ENCODE results near the gene ZNF346.

Gene ZNF346

DNA sequence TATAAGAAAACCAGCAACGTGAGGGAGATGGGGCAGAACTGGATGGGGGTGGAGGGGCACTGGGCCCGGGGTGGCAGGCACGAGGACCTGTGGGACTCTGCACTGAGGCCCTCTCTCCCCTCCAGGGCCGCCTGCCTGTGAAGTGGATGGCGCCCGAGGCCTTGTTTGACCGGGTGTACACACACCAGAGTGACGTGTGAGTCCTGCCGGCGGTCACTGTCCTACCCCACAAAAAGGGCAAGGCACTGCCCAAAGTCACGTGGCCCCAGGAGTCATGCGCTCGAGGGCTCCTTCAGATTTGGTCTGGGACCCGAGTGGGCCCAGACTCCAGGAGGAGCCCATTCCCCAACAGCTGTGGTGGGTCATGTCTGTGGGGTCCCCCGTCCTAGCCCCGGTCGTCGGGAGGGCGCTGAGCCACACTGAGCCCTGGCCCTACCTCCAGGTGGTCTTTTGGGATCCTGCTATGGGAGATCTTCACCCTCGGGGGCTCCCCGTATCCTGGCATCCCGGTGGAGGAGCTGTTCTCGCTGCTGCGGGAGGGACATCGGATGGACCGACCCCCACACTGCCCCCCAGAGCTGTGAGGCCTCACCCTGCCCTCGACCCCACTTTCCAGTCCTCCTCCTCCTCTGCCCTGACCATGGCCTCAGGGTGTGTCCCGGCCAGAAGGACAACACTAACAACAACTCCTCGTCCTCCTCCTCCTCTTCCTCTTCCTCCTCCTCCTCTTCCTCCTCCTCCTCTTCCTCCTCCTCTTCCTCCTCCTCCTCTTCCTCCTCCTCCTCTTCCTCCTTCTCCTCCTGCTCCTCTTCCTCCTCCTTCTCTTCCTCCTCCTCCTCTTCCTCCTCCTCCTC lies 73.9 kb downstream of the ZNF346 start:
- no peak for DNase-seq

DNA sequence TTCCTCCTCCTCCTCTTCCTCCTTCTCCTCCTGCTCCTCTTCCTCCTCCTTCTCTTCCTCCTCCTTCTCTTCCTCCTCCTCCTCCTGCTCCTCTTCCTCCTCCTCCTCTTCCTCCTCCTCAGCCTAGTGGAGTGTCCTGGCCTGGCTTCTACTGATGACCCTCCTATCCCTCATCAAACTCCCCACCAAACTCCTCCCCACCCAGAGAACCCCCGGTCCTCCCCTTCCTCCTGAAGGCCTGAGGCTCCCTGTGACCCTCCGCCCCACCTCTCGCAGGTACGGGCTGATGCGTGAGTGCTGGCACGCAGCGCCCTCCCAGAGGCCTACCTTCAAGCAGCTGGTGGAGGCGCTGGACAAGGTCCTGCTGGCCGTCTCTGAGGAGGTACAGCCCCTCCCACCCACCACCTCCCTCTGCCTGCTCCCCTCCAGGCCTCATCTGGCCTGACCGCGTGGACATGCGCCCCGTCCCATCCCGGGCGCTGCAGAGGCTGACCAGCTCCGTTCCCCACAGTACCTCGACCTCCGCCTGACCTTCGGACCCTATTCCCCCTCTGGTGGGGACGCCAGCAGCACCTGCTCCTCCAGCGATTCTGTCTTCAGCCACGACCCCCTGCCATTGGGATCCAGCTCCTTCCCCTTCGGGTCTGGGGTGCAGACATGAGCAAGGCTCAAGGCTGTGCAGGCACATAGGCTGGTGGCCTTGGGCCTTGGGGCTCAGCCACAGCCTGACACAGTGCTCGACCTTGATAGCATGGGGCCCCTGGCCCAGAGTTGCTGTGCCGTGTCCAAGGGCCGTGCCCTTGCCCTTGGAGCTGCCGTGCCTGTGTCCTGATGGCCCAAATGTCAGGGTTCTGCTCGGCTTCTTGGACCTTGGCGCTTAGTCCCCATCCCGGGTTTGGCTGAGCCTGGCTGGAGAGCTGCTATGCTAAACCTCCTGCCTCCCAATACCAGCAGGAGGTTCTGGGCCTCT lies 74.8 kb downstream of the ZNF346 start:
- no peak for DNase-seq

DNA sequence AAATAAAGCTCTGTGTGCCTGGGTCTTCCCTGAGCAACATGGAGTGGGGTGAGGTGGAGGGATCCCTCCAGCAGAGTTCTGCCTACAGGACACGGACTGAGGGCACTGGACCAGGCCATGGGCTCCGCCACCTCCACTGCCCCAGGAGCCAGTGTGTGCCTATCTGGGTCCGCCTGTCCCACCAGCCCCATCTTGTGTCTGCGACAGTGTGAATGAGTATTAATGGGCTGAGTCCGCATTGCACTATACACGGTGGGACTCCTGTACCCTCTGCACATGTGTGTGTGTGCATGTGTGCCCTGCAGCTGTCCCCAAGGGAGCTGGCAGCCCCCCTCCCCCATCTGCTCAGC lies 75.6 kb downstream of the ZNF346 start:
- no peak for DNase-seq

DNA sequence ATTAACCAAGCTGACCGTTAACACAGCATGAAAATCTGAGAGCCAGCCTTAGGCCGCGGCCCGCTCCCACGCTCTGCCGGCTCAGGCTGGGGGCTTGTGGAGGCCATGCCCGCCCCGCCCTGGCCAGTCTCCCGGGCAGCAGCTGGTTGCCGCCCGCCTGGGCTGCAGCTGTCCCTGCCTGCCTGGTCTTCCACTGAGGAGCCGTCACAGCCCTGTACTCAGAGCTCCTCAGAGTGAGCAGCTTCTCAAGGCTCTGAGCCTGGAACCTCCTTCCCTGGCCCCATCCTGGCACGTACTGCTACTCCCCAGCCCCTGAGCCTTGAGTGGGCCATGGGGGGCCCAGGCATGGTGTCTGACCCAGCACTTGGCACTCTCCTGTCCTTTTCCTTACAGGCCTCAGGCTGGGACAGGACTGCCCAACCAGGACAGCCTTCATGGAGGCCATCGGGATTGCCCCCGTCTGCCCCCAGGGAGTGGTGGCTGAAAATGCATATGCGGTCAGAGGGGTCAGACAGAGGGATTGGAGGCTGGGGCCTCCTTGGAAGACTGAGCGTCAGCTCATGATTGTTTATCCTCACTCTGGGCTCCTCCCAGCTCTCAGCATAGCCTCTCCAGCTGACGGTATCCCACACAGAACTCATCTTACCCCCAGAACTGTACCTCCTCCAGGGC lies 76.1 kb downstream of the ZNF346 start:
- DNase-seq, result peak; percentile 90

DNA sequence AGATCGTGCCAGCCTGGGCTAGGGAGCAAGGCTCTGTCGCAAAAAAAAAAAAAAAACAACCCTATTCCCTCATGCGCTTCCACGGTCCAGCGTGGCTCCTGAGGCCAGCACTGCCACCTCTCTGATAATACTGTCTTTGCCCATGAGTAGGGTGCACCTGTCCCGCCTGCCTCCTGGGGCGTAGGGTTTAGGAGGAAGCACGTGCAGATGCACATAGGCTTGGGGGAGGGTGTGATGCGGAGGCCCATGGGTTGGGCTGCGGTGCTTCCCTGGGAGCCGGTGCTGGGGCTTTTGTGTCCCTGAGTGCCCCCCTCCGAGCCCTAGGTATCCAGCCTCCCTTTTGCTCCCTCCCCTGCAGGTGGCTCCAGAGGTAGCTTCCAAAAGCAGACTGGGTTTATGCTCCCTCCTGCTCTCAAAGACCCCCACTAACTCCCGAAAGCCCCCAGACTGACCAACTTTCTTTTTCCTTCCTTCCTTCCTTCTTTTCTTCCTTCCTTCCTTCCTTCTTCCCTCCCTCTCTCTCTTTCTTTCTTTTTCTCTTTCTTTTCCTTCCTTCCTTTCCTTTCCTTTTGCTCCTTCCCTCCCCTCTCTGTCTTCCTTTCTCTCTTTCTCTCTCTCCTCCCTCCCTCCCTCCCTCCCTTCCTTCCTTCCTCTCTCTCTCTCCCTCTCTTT lies 77.1 kb downstream of the ZNF346 start:
- DNase-seq, result no peak

DNA sequence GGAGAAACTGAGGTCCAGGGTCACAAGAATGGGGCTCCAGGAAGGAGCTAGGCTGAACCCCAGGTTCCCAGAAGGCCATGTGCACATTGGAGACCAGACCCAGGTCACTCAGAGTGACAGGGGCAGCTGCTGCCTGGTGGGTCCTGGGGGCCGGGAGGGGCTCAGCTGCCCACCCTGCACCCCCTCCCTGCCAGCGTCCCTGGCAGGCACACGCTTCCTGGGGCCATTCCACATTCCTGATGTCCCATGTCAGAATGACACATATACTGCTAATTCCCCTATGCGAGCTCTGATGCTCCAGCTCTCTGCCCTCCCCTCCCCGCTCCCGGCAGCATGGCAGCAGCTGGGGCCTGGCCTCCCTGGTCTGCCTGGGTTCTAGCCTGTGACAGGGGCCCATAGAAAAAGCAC lies 78.2 kb downstream of the ZNF346 start:
- DNase-seq, result peak; percentile 44

DNA sequence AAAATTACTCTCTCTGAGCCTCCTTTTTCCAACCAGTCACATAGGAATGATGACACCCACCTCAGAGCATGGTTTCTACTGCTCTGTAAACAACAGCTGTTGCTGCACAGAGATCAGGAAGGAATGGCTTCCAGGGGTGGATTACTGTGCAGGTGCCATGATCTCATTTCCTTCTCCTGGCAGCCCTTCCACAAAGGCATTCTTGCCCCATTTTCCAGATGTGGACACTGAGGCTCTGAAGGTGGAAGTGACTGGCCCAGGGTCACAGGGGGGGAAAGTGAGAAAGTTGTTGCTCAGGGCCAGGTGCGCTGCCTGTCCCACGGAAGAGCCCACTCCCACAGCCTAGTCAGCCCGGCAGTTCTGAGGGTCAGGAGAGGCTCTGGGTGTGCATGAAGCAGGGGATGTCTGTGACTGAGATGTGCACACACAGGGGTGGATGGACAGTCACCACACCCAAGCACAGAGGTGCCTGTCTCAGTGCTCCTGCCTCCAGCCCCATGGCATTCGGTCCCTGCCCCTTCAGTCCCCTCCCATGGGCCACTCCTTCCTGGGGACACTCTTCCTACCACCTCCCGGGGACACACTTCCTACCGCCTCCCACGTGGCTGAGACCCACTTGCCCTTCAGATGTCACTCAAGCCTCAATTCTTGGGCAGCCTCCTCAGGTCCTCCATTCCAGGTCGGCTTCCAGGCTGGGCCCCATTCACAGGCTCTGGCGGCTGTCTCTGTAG lies 81.2 kb downstream of the ZNF346 start:
- DNase-seq, result no peak

DNA sequence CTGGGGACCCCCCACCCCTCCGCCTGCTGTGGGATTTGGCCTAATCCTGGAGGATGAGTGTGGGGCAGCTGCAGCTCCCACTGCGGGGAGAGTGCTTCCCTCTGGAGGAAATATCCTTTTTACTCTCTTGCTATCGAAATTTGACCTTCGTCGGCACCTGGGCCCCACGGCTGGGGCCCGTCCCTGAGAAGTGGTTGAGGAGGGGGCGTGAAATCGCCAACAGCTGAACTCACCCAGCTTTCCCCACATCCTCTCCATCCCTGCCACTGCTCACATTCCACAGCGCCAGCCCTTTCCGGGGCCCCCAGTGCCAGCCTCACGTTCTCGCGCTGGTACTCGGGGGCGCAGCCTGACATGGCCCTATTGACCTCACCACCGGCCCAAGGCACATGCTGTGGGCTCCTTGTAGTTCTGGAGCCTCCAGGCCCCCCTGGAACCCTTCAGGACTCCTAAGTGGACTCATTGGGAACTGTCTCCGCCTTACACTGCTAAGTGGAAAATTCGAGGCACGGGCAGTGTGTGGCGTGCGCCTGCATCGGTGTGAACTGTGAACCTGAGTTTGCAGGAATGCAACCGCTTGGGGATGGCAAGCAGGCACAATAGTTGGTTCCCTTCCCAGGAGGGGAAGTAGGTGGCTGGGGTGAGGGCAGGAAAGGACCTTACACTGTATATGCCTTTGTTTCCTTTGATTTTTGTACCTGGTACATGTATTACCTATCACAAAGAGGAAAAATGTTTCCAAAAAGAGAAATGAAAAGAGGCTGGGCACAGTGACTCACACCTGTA lies 83.4 kb downstream of the ZNF346 start:
- DNase-seq, result no peak

DNA sequence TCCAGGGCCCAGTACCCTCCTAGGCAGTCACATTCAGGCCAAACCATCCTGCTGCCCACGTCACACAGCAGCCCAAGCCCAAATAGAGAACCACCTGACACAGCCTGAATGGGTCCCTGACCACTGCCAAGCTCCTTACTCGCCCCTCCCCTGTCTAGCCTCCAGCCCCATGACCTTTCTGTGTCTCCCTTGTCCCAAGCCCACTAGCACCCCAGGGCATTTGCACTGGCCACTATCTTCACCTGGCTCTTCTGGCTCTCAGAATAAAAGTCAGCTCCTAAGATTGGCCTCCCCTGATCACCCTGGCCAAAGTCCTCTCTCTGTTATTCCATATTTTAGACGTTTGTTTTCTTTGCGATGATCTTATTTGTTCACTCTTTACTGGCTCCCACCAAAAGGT lies 84.7 kb downstream of the ZNF346 start:
- no peak for DNase-seq

DNA sequence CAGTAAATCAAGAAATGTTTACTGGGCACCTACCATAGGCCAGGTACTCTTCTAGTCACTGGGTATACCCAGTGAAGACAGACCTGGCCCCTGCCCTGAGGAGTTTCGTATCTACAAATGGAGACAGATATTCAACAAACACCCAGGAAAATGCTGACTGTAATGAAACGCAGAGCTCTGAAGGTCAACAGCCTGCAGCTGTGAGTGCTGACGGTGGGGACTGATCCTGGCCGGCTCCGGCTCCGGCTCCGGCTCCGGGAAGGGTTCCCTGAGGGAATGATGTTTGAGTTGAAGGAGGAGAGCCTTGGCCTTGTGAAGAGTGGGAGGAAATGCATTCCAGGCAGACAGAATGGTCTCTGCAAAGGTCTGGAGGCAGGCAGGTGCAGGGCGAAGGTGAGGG lies 87.3 kb downstream of the ZNF346 start:
- DNase-seq, result no peak

DNA sequence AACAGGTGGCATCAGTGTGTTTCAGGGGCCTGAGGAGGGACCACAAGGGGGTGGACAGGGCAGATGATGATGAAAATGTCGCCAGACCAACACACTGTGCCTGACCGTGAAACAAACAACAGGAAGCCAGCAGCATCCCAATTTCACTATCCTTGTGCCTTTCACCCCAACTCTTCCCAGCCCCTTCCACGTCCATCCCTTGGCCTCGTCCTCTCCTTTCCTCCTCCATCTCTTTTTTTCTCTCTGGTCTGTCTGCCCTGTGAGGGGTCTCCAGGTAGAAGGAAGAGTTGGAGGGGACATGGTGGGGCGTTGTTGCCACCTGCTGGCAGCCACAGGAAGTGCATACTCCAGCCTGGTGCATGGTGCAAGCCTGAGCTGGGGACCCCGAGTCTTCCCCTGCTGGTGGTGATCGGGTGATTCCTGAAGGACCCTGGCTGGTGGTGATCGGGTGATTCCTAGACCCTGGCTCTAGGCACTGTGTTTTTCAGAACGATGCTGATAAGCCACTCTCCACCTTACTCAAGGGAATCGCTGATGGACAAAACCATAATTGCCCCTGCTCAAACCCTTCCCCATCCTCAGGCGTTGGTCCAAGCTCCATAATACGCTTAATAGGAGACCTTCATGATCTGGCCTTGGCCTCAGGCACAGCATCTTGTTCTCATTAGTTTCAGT lies 89.4 kb downstream of the ZNF346 start:
- DNase-seq, result peak; percentile 92

DNA sequence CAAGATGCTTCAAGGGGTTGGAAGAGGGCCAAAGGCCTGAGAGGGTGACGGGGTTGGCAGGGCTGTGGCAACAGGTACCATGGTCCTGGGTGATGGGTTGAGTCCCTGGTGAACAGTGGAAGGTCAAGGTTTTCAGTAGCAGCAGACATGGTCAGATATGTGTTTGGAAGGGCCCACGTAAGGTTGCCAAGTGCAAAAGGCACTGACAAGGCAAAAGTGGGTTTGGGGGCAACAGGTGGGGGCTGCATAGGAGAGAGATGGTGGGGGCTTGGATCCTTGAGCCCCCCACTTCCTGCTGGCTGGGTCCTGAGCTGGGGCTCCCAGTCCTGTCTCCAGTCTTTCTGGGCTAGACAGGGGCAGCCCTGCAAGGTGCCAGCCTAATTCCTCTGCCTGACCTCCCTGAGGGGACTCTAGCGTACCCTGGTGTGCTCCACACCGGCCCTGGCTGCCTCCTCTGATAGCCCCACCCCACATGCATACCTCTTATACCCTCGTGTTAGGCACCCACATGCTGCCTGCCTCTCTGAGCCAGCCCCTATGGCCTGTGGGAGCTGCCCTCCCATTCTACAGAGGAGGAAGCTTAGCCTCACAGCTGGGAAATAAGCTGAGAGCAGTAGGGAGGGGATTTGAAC lies 90.2 kb downstream of the ZNF346 start:
- DNase-seq, result no peak

DNA sequence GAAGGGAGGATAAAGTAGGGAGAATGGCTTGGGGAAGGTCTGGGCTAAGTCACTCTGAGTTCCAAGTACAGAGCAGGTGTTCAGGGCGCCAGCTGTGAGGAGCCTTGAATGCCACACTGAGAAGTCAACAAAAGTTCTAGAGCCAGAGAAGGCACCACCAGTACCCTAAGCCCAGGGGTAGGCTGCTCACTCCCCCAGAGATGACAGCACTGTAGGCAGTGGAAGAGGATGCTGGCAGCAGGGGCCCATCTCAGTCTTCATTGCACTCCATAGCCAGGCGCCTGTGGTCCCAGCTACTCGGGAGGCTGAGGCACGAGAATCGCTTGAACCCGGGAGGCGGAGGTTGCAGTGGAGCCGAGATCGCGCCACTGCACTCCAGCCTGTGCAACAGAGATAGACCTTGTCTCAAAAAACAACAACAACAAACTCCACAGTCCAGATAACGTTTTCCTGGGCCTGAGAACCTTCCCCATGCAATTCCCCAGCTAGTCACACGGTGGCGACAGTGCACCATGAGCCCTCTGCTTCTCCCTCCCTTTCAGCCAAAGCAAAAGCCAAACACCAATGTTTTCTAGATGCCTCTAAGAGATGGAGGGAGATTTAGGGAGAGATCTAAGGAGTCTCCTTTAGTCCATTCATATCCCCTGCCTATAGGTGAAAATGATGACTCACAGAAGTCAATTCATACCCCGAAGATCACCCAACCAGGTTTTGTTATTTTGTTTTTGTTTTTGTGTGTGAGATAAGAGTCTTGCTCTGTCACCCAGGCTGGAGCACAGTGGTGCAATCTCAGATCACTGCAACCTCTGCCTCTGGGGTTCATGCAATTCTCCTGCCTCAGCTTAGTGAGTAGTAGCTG lies 91.3 kb downstream of the ZNF346 start:
- peak; percentile 94 for DNase-seq

DNA sequence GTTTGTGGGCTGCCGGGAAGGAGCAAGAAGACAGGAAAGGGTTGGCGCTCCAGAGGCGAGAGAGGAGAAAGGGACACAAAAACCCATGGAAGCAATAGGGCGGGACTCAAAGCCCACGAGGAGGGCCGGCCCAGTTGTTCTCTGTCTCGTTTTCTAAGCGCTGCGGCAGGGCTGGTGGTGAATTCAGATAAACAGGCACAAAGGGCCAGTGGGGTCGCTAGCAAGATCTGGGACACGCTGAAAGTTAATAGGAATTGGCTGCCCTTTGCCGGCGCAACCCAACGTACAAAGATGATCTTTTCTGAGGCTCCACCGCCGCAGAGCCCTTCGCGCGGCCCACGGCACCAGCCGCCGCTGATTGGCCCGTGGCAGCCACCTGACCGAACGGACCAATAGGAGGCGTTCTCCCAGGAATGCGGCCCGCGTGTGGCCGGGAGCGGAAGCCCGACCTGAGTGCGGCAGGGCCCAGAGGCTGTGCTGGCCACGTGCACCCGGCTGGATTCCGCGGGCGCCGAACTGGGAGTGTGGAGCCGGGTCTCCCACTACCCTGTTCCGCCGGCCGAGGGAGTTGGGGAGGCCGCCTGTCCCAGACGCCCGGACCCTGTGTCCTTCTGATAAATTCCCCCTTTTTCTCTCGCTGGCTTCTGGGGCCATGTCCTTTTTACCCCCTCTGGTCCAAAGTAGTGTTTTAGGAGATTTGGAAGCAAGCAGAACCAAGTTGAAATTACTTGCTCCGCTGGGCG lies 94.3 kb downstream of the ZNF346 start:
- peak; percentile 96 for DNase-seq

DNA sequence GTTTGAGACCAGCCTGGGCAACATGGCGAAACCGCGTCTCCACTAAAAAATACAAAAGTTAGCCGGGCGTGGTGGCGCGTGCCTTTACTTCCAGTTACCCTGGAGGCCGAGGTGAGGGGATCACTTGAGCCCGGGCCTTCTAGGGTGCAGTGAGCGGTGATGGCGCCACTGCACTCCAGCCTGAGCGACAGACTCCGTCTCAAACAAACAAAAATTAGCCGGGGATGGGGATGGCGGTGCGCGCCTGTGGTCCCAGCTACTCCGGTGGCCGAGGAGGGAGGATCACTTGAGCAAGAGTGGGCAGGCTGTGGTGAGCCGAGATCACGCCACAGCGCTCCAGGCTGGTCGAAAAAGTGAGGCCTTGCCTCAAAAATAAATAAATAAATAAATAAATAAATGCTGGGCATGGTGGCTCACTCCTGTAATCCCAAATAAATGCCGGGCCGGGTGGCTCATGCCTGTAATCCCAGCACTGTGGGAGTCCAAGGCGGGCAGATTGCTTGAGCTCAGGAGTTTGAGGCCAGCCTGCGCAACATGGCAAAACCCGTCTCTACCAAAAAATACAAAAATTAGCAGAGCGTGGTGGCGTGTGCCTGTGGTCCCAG lies 95.0 kb downstream of the ZNF346 start:
- no peak for DNase-seq

DNA sequence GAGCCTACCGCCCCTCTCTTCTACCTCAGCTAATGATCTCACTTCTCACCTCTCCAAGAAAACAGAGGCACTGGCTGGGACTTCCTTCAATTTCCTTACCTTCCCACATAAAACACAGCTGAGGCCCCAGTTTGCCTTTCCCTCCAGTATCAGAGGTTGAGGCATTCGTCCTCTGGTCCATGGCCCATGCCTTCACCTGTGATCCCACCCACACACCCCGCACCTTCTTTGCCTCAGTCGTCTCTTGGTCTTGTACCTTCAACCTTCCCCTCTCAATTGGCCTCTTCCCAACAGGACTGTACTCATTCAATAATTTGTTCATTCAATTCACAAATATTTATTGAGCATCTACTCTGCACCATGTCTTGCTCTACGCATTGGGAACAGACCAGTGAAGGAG lies 100.1 kb downstream of the ZNF346 start:
- DNase-seq, result no peak

DNA sequence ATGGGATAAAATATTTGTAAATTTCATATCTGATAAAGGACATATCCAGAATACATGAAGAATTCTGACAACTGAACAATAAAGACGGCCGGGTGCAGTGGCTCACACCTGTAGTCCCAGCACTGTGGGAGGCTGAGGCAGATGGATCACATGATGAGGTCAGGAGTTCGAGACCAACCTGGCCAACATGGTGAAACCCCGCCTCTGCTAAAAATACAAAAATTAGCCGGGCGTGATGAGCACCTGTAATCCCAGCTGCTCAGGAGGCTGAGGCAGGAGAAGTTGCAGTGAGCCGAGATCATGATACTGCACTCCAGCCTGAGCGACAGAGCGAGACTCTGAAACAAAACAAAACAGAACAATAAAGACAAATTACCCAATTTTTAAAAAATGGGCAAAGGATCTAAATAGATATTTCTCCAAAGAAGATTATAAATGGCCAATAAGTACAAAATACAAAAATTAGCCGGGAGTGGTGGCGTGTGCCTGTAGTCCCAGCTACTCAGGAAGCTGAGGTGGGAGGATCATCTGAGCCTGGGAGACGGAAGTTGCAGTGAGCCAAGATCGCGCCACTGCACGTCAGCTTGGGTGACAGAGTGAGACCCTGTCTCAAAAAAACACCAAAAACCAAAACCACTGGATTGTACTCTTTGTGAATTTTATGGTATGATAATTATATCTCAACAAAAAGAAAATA lies 101.4 kb downstream of the ZNF346 start:
- DNase-seq, result no peak

Measured in eye (tissue), 1 donor.